Loucy (cell line): ENCODE data around the gene SLC39A2.

ENCODE experiments used
- H2AFZ ChIP-seq: fragments of 200-600 bp; sonication (generic); 2 replicates; pipeline ENCODE4 v1.6.0; 2016; ENCODE audit warnings: antibody characterized with exemption, mild to moderate bottlenecking, low read length, moderate library complexity
- H3F3A ChIP-seq: fragments of 200-600 bp; 2 replicates; pipeline ENCODE4 v1.6.0; 2016; ENCODE audit warnings: antibody characterized with exemption, low read depth, mild to moderate bottlenecking
- H3K27me3 ChIP-seq: fragments of 200-600 bp; sonication (generic); 2 replicates; pipeline ENCODE4 v1.6.1; 2014; ENCODE audit warnings: low read length, mild to moderate bottlenecking; ENCODE audit not compliant: insufficient read depth, poor library complexity, severe bottlenecking
- H3K36me3 ChIP-seq: fragments of 200-600 bp; sonication (generic); 2 replicates; pipeline ENCODE4 v1.6.1; 2016; ENCODE audit warnings: low read length; ENCODE audit not compliant: insufficient read depth
- H3K4me1 ChIP-seq: fragments of 200-600 bp; sonication (generic); 2 replicates; pipeline ENCODE4 v1.5.1; 2014; ENCODE audit warnings: low read length, mild to moderate bottlenecking; ENCODE audit not compliant: insufficient read depth, poor library complexity, severe bottlenecking
- H3K4me2 ChIP-seq: fragments of 200-600 bp; sonication (generic); 2 replicates; pipeline ENCODE4 v1.6.0; 2014; ENCODE audit warnings: antibody characterized with exemption, low read length, low read depth, mild to moderate bottlenecking; ENCODE audit not compliant: poor library complexity, severe bottlenecking
- H3K4me3 ChIP-seq: fragments of 200-600 bp; sonication (generic); 2 replicates; pipeline ENCODE4 v1.5.1; 2014; ENCODE audit warnings: low read length, mild to moderate bottlenecking, mixed read lengths; ENCODE audit not compliant: poor library complexity, severe bottlenecking
- H3K79me2 ChIP-seq: fragments of 200-600 bp; sonication (generic); 2 replicates; pipeline ENCODE4 v1.6.1; 2014; ENCODE audit warnings: low read length; ENCODE audit not compliant: insufficient read depth
- H3K9ac ChIP-seq: fragments of 200-600 bp; sonication (generic); 2 replicates; pipeline ENCODE4 v1.6.0; 2014; ENCODE audit warnings: mild to moderate bottlenecking, low read depth, low read length, moderate library complexity; ENCODE audit not compliant: poor library complexity, severe bottlenecking
- H3K9me2 ChIP-seq: fragments of 200-600 bp; sonication (generic); replicated peaks from 2 replicates; pipeline ENCODE4 v1.6.1; 2016; ENCODE audit warnings: low read depth, low read length, mixed read lengths
- H3K9me3 ChIP-seq: fragments of 200-600 bp; sonication (generic); 2 replicates; pipeline ENCODE4 v1.6.1; 2014; ENCODE audit warnings: mild to moderate bottlenecking, antibody characterized with exemption, low read length, low read depth; ENCODE audit not compliant: insufficient read depth
- H4K20me1 ChIP-seq: fragments of 200-600 bp; sonication (generic); 2 replicates; pipeline ENCODE4 v1.6.0; 2014; ENCODE audit warnings: antibody characterized with exemption, low read length, mild to moderate bottlenecking; ENCODE audit not compliant: insufficient read depth, poor library complexity, severe bottlenecking
- EZH2phosphoT487 ChIP-seq: fragments of 200-600 bp; IDR thresholded peaks from 2 replicates; pipeline ENCODE4 v1.6.1; 2018; ENCODE audit warnings: antibody characterized with exemption, mild to moderate bottlenecking, moderate library complexity, borderline replicate concordance
- TF ChIP-seq, protein P1 (sequence below): fragments of 200-600 bp; sonication (generic); conservative IDR thresholded peaks from 2 replicates; pipeline ENCODE4 v1.5.1; 2014; ENCODE audit warnings: mild to moderate bottlenecking, antibody characterized with exemption, low read length

The SLC39A2 gene

DNA sequence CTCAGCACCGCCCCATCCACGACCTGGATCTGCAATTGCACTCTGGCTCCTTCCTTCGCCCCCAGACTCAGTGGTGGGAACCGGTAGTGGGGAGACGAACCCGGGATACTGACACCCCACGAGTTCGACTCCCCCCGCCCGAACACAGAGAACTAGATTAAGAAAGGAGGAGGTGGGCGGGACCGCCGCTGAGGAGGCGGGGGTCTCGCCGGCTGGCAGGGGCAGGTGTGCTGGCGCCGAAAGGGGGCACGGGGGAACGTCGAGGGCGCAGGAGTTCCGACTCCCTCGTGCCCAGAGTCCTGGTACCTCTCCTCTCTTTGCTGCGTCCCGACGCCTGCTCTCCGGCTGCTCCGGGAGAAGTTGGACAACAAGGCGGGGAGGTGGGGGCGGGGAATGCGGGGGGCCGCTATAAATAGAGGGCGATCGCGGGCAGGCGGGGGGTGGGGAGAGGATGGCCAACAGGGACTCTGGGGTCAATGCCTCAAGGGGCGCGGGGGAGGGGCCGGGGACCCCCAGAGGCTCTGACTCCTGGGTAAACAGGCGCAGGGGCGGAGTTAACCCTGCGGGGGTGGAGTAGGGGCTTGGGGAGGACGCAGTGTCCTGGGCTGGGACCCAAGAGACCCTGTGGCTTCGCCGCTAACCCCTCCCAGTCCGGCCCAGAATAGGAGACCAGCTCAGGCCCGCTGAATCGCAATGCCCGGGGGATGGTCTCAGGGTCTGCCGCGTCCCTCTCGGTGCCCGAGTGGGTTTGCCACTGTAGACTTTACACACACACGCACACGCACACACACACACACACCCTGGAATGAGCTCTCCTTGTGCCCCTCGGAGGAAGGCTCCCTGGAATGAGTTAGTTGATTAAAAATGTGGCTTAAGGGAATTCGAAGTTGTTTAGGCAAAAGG, 26.5 kb downstream of the SLC39A2 start:
- H2AFZ ChIP-seq, result peak overlapping the region; percentile 87
- H3K4me2 ChIP-seq, result peak overlapping the region; percentile 89
- H3K36me3 ChIP-seq, result no peaks in the 10 kb centered on the region
- peak overlapping the region; percentile 84 for H3K9ac ChIP-seq
- H3K4me1 ChIP-seq, result peaks cover 11% of the 10 kb centered on the region
- H3K79me2 ChIP-seq, result 0 out of 2 replicates have a peak, but pooled peaks cover 5% of the 10 kb centered on the region
- H3K9me2 ChIP-seq, result no peaks in the 10 kb centered on the region
- TF ChIP-seq EZH2phosphoT487, result no peak
- TF ChIP-seq, protein P1, sequence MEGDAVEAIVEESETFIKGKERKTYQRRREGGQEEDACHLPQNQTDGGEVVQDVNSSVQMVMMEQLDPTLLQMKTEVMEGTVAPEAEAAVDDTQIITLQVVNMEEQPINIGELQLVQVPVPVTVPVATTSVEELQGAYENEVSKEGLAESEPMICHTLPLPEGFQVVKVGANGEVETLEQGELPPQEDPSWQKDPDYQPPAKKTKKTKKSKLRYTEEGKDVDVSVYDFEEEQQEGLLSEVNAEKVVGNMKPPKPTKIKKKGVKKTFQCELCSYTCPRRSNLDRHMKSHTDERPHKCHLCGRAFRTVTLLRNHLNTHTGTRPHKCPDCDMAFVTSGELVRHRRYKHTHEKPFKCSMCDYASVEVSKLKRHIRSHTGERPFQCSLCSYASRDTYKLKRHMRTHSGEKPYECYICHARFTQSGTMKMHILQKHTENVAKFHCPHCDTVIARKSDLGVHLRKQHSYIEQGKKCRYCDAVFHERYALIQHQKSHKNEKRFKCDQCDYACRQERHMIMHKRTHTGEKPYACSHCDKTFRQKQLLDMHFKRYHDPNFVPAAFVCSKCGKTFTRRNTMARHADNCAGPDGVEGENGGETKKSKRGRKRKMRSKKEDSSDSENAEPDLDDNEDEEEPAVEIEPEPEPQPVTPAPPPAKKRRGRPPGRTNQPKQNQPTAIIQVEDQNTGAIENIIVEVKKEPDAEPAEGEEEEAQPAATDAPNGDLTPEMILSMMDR, result no peak
- no peaks in the 10 kb centered on the region for H3F3A ChIP-seq
- H4K20me1 ChIP-seq, result no peaks in the 10 kb centered on the region
- peak overlapping the region; percentile 88 for H3K4me3 ChIP-seq
- no peaks in the 10 kb centered on the region for H3K9me3 ChIP-seq
- H3K27me3 ChIP-seq, result no peaks in the 10 kb centered on the region

DNA sequence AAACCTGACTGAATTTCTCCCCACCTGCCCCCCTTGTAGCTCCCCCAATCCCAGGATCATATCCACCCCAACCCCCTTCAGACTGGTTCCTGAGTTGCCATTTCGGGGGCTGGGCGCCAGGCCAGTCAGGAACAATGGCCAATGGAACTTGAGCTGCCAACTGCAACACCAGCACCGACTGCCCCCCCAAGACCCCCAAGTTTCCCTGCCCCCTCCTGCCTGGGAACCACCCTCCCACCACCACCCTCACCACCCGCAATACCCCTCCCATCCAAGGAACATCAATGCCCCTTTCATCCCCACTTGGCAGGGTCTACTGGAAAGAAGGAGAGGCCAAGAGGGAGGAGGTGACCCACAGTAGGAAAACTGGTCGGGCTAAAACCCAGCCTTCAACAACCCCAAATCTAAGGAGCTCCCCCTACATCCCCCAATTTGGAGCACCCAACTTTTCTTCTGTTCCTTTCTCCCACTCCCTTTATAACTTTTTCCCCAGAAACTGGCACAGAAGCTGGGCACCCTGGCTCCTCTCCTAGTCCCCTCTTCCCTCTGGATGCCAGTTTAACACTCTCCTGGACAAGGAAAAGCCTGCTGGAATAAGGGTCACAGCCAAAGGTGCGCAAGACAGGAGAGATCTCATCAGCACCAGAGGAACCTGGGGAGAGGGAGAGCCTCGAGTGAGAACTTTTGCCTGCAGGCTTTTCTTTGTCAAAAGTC, 27.3 kb downstream of the SLC39A2 start:
- Histone ChIP-seq H3K79me2 (0 out of 2 replicates have a peak, but pooled peaks cover 5% of the 10 kb centered on the region), H3K4me3 (no peak overlapping the region), H3K4me1 (peaks cover 11% of the 10 kb centered on the region), H3K9ac (no peak overlapping the region), H2AFZ (no peak overlapping the region), H3F3A (no peaks in the 10 kb centered on the region), H3K9me2 (no peaks in the 10 kb centered on the region), H4K20me1 (no peaks in the 10 kb centered on the region), H3K4me2 (no peak overlapping the region), H3K9me3 (no peaks in the 10 kb centered on the region), H3K36me3 (no peaks in the 10 kb centered on the region), H3K27me3 (no peaks in the 10 kb centered on the region)
- TF ChIP-seq, protein P1, result no peak
- TF ChIP-seq EZH2phosphoT487, result no peak

DNA sequence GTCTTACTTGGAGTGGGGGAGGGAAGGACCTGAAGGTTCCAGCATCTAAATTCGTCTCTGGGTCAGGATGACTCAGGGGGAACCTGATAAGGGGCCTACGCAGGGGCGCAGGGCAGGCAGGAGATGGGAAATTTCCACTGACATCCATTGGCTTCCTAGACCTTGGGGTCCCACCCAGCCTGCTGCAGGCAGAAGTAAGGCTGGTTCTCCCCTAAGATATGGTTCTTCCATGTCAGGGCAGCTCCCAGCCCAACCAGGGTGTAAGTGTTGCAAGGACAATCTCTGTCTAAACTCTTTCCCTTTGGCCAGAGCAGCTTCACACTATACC, 27.9 kb downstream of the SLC39A2 start:
- H3K9me2 ChIP-seq, result no peaks in the 10 kb centered on the region
- H3K9ac ChIP-seq, result no peak overlapping the region
- H3K4me2 ChIP-seq, result no peak overlapping the region
- no peaks in the 10 kb centered on the region for H4K20me1 ChIP-seq
- no peaks in the 10 kb centered on the region for H3F3A ChIP-seq
- H3K9me3 ChIP-seq, result no peaks in the 10 kb centered on the region
- peaks cover 11% of the 10 kb centered on the region for H3K4me1 ChIP-seq
- 0 out of 2 replicates have a peak, but pooled peaks cover 5% of the 10 kb centered on the region for H3K79me2 ChIP-seq
- no peaks in the 10 kb centered on the region for H3K27me3 ChIP-seq
- no peaks in the 10 kb centered on the region for H3K36me3 ChIP-seq
- no peak overlapping the region for H2AFZ ChIP-seq
- TF ChIP-seq, protein P1, result no peak
- no peak overlapping the region for H3K4me3 ChIP-seq
